ENCODE data around the gene MAP3K19. TPM values are rescaled to one million over a fixed set of nuclear protein-coding genes. Genes with fewer than 3 reads are reported as not detected.

MAP3K19 gene
- total RNA-seq, 1 experiment from 2014 or later, result not detected

DNA sequence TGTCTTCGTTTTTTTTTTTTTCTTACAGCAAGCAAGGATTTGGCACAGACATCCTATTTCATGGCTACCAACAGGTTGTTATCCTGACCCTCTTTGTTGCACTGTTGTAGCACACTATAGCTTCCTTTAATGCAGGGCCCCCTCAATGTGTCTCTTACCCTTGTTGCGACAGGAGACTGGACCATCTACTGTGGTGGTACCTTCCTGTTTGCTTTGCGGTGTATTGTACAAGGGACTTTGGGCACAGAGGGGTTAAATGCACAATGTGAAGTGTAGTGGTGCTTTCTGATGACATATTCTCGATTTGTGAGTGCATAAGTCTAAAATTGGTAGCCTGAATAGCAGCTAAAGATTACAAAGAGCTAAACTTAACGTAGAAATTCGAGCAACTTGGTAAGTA lies 101.2 kb downstream of the MAP3K19 start:
- H3K9me3 Mint-ChIP-seq, result no peaks in the 10 kb centered on the region
- no peak overlapping the region for H3K4me3 Mint-ChIP-seq
- ChIA-PET POLR2A (no interaction called here), CTCF (no interaction called here)
- no peak for DNase-seq (ENCODE audit: low spot score)
- H3K4me1 Mint-ChIP-seq, result peaks cover 21% of the 10 kb centered on the region
- H3K36me3 Mint-ChIP-seq, result peaks cover 40% of the 10 kb centered on the region
- no peak for ATAC-seq
- no peaks in the 10 kb centered on the region for H3K27me3 Mint-ChIP-seq (ENCODE audit: low read depth)
- no peak for TF ChIP-seq FOXJ3 (CRISPR knock-in tag; IDR thresholded peaks at IDR 0.05; ENCODE audit: borderline replicate concordance)
- TF ChIP-seq ATF2 (CRISPR knock-in tag; IDR thresholded peaks at IDR 0.05; ENCODE audit: borderline replicate concordance, low read depth), result no peak
- TF ChIP-seq CREB1 (CRISPR knock-in tag; IDR thresholded peaks at IDR 0.05), result no peak
- TF ChIP-seq, protein P1, sequence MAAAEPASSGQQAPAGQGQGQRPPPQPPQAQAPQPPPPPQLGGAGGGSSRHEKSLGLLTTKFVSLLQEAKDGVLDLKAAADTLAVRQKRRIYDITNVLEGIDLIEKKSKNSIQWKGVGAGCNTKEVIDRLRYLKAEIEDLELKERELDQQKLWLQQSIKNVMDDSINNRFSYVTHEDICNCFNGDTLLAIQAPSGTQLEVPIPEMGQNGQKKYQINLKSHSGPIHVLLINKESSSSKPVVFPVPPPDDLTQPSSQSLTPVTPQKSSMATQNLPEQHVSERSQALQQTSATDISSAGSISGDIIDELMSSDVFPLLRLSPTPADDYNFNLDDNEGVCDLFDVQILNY (CRISPR knock-in tag; IDR thresholded peaks at IDR 0.05), result no peak
- no peak for TF ChIP-seq KAT7 (CRISPR knock-in tag; IDR thresholded peaks at IDR 0.05; ENCODE audit: borderline replicate concordance)
- TF ChIP-seq MYBL2 (CRISPR knock-in tag; IDR thresholded peaks at IDR 0.05), result no peak
- no peak for TF ChIP-seq ZNF423 (CRISPR knock-in tag; IDR thresholded peaks at IDR 0.05)
- TF ChIP-seq RELA (CRISPR knock-in tag; IDR thresholded peaks at IDR 0.05; ENCODE audit: borderline replicate concordance), result no peak
- no peak for TF ChIP-seq IRF1 (CRISPR knock-in tag; IDR thresholded peaks at IDR 0.05)
- no peak for TF ChIP-seq ZNF416 (CRISPR knock-in tag; IDR thresholded peaks at IDR 0.05)
- no peak for TF ChIP-seq NFATC4 (CRISPR knock-in tag; IDR thresholded peaks at IDR 0.05)
- TF ChIP-seq JUN (CRISPR knock-in tag; IDR thresholded peaks at IDR 0.05), result no peak
- TF ChIP-seq ZNF263 (CRISPR knock-in tag; IDR thresholded peaks at IDR 0.05; ENCODE audit: low read depth), result no peak
- TF ChIP-seq ESRRA (CRISPR knock-in tag; IDR thresholded peaks at IDR 0.05; ENCODE audit: borderline replicate concordance), result no peak
- no peak for TF ChIP-seq CREM (CRISPR knock-in tag; IDR thresholded peaks at IDR 0.05)
- no peak for TF ChIP-seq ZNF396 (CRISPR knock-in tag; IDR thresholded peaks at IDR 0.05; ENCODE audit: borderline replicate concordance)
- no peak overlapping the region for H3K27ac Mint-ChIP-seq

DNA sequence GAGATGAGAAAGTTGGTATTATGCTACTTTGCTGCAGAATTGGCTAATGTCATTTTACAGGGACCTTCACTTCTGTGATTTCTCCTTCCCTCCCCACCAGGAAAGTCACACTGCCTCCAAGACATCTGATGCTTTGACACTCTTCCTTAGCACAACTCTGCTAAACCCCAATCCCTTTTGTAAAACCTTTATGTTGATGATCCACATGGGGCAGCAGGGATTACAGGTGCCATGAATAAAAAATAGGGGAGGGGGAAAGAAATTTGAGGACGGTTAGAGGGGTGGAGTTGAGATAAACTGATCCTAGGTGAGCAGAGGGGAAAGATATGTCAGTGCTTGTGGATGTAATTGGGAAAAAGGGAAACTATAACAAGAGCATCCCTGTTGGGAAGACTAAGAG lies 102.3 kb downstream of the MAP3K19 start:
- Mint-ChIP-seq H3K27ac (peak overlapping the region; percentile 5; the same call in 1 of the 2 replicates), H3K4me1 (peaks cover 21% of the 10 kb centered on the region), H3K4me3 (no peak overlapping the region), H3K27me3 (ENCODE audit: low read depth) (no peaks in the 10 kb centered on the region), H3K9me3 (no peaks in the 10 kb centered on the region), H3K36me3 (peaks cover 38% of the 10 kb centered on the region)
- ATAC-seq (peak; percentile 67), DNase-seq (ENCODE audit: low spot score) (no peak)
- ChIA-PET CTCF (interaction anchor here (0.6 kb wide), 1 partner anchor 97 kb away, joined by 4 read pairs; no protein-coding TSS in a partner anchor), POLR2A (no interaction called here)
- no peak for TF ChIP-seq CDX4 (CRISPR knock-in tag; IDR thresholded peaks at IDR 0.05; ENCODE audit: borderline replicate concordance)
- TF ChIP-seq ZNF219 (CRISPR knock-in tag; IDR thresholded peaks at IDR 0.05; ENCODE audit: borderline replicate concordance), result no peak
- no peak for TF ChIP-seq ZBTB21 (CRISPR knock-in tag; IDR thresholded peaks at IDR 0.05; ENCODE audit: borderline replicate concordance)
- TF ChIP-seq JUN (CRISPR knock-in tag; IDR thresholded peaks at IDR 0.05), result no peak
- TF ChIP-seq ZNF671 (CRISPR knock-in tag; IDR thresholded peaks at IDR 0.05), result no peak
- TF ChIP-seq ZNF532 (CRISPR knock-in tag; IDR thresholded peaks at IDR 0.05; ENCODE audit: borderline replicate concordance), result no peak
- no peak for TF ChIP-seq ESRRA (CRISPR knock-in tag; IDR thresholded peaks at IDR 0.05; ENCODE audit: borderline replicate concordance)
- TF ChIP-seq, protein P2, sequence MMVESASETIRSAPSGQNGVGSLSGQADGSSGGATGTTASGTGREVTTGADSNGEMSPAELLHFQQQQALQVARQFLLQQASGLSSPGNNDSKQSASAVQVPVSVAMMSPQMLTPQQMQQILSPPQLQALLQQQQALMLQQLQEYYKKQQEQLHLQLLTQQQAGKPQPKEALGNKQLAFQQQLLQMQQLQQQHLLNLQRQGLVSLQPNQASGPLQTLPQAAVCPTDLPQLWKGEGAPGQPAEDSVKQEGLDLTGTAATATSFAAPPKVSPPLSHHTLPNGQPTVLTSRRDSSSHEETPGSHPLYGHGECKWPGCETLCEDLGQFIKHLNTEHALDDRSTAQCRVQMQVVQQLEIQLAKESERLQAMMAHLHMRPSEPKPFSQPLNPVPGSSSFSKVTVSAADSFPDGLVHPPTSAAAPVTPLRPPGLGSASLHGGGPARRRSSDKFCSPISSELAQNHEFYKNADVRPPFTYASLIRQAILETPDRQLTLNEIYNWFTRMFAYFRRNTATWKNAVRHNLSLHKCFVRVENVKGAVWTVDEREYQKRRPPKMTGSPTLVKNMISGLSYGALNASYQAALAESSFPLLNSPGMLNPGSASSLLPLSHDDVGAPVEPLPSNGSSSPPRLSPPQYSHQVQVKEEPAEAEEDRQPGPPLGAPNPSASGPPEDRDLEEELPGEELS (CRISPR knock-in tag; IDR thresholded peaks at IDR 0.05), result no peak

Data from WTC11 (cell line).